Heart right ventricle (tissue), 16 donors: Measurements from ENCODE around the gene CUL9. TPM values are rescaled to one million over a fixed set of nuclear protein-coding genes. Genes with fewer than 3 reads are reported as not detected.

ENCODE experiments used
- ATAC-seq, 8 donors: fragments of 200-7000 bp; cut with Tn5 transposase; one replicate each; pipeline ENCODE4 v1.9.1; 2020; ENCODE audit warnings: mild to moderate bottlenecking in 8 of 8, moderate library complexity in 8 of 8, moderate number of reproducible peaks in 1 of 8
- DNase-seq, 2 donors: peaks; one replicate each; pipeline ENCODE4 v3.0.0-alpha.2; 2020
- H3K27ac ChIP-seq, 10 donors: fragments of 200-600 bp; sonication (generic) in 2 of 10; one replicate each; pipeline versions ENCODE4 v1.5.0 to v1.8.0; 2020 to 2022; ENCODE audit warnings: mild to moderate bottlenecking in 3 of 10
- H3K27me3 ChIP-seq, 7 donors: fragments of 200-600 bp; one replicate each; pipeline ENCODE4 v1.8.0; 2021 to 2022; ENCODE audit warnings: mild to moderate bottlenecking in 2 of 7
- H3K36me3 ChIP-seq, 9 donors: fragments of 200-600 bp; sonication (generic) in 1 of 9; one replicate each; pipeline versions ENCODE4 v1.5.0 to v1.8.0; 2020 to 2022; ENCODE audit warnings: mild to moderate bottlenecking in 2 of 9
- H3K4me1 ChIP-seq, 9 donors: fragments of 200-600 bp; sonication (generic) in 1 of 9; one replicate each; pipeline versions ENCODE4 v1.5.0 to v1.8.0; 2020 to 2022; ENCODE audit warnings: mild to moderate bottlenecking in 4 of 9
- H3K4me3 ChIP-seq, 10 donors: fragments of 200-600 bp; sonication (generic) in 2 of 10; one replicate each; pipeline versions ENCODE4 v1.5.0 to v1.8.0; 2020 to 2022; ENCODE audit warnings: mild to moderate bottlenecking in 7 of 10, moderate library complexity in 2 of 10
- H3K9me3 ChIP-seq, 11 donors: fragments of 200-600 bp in 10 of 11; sonication (generic) in 2 of 11; one replicate each; pipeline versions ENCODE4 v1.5.0 to v1.8.0; 2013 to 2022; ENCODE audit warnings: mild to moderate bottlenecking in 2 of 11, control low read depth in 1 of 11, moderate library complexity in 1 of 11
- CTCF ChIP-seq, 9 donors: fragments of 200-600 bp; sonication (generic) in 2 of 9; IDR thresholded peaks; one replicate each; pipeline versions ENCODE4 v1.5.0 to v1.8.0; 2021 to 2022; ENCODE audit warnings: antibody characterized with exemption in 9 of 9, mild to moderate bottlenecking in 5 of 9, moderate library complexity in 1 of 9
- WGBS, 2 donors: extraction: QIAGEN DNeasy Blood & Tissue Kit; methylation state at CpG; one replicate each; pipeline ENCODE4 v1.1.7; 2013; ENCODE audit warnings: inconsistent platforms in 1 of 2; 5-methylcytosine and 5-hydroxymethylcytosine counted together
- intact Hi-C, 10 donors: fragments of 100-400 bp; cut with DNase I; formaldehyde crosslinking; loops; one replicate each; pipeline versions ENCODE4 v1.11.1 to v1.14.2; 2022
- polyA plus RNA-seq, 2 donors: library from polyadenylated mRNA; stranded (reverse); fragments of 200-250 nt; gene quantifications; one replicate each; pipeline ENCODE4 v1.2.3, GENCODE V29; 2013
- total RNA-seq, 10 donors: library from RNA; stranded (reverse); fragmentation: NEBNext Ultra II Directional in 3 of 10; extraction: Animal tissue kit (Norgen Biotek cat#: 25700) in 3 of 10; gene quantifications; one replicate each; pipeline versions ENCODE4 v1.2.1 to v1.2.4, GENCODE V29; 2021 to 2023
- donor health status: Arrhythmogenic right ventricular cardiomyopathy.
- donor health status: ischemic (EF 13 %, LVEDD 7.1; RV severe dilation, severe dysfunction).
- donor health status: healthy with polysubstance abuse.
- donor health status: DM: no; HTN: yes; CAD: no.
- donor health status: DM: no; HTN: no; CAD: no.
- donor health status: ischemic (EF 25% LVEDD 6.9; RV normal size, moderate dysfunction).
- donor health status: ischemic (EF 25% LVEDD 5.7; RV mildly dilated, moderate dysfunction).
- donor health status: healthy.
- donor health status: DM: yes; HTN: yes; CAD: no.
- donor health status: Ischemic cardiomyopathy.
- donor health status: ischemic (EF 35%, LVEDD 5.7; RV mildly dilated, moderate dysfunction).
- donor health status: nonischemic (EF 11% LVEDD 7.7; RV severe dilation, severe dysfunction).
- donor health status: DM: yes; HTN: yes; CAD: no.
- donor health status: PGD.
- donor health status: ischemic (EF 29% LVEDD 5.4; RV normal size, mild dysfunction).
- donor health status: nonischemic (EF 23%, LVEDD 6.1; RV moderate dilation, normal function).

Gene CUL9
- total and polyA plus RNA-seq, 12 donors, result 7.8 to 32.0 (median 13.4) TPM

GRCh38 chr6:43186706-43187105 lies 4.7 kb downstream of the CUL9 start:
- WGBS, 2 donors, result 92 to 94% methylated on average over 4 of the region's 4 CpGs
- no peaks in the 10 kb centered on the region for H3K27me3 ChIP-seq
- TF ChIP-seq CTCF (IDR thresholded peaks at IDR 0.05), result no peak
- H3K9me3 ChIP-seq, result no peaks in the 10 kb centered on the region
- ATAC-seq (no peak), DNase-seq (no peak)
- H3K27ac ChIP-seq, result no peak overlapping the region
- intact Hi-C loops, result loop anchor here in 1 of 10 donors (10.0 kb wide), 1 partner anchor 318 kb away; no protein-coding TSS in a partner anchor
- H3K4me1 ChIP-seq, result peaks cover 0 to 35% (median 19%) of the 10 kb centered on the region in 9 donors
- no peak overlapping the region for H3K4me3 ChIP-seq
- peaks cover 0 to 76% (median 21%) of the 10 kb centered on the region in 9 donors for H3K36me3 ChIP-seq

GRCh38 chr6:43187821-43188220 lies 5.8 kb downstream of the CUL9 start:
- Histone ChIP-seq H3K36me3 (peaks cover 0 to 87% (median 22%) of the 10 kb centered on the region in 9 donors), H3K4me1 (peaks cover 0 to 28% (median 12%) of the 10 kb centered on the region in 9 donors), H3K27me3 (no peaks in the 10 kb centered on the region), H3K9me3 (no peaks in the 10 kb centered on the region), H3K27ac (no peak overlapping the region), H3K4me3 (no peak overlapping the region)
- DNase-seq, result no peak
- intact Hi-C loops, result loop anchor here in 1 of 10 donors (10.0 kb wide), 1 partner anchor 317 kb away; no protein-coding TSS in a partner anchor
- 96 to 97% methylated on average over 7 of the region's 7 CpGs for WGBS, 2 donors
- ATAC-seq, result no peak
- TF ChIP-seq CTCF (IDR thresholded peaks at IDR 0.05), result no peak

- H3K27me3 ChIP-seq, result no peaks in the 10 kb centered on the region
- peaks cover 0 to 22% (median 8%) of the 10 kb centered on the region in 9 donors for H3K4me1 ChIP-seq
- DNase-seq (no peak), ATAC-seq (no peak)
- intact Hi-C loops, result loop anchor here in 1 of 10 donors (10.0 kb wide), 1 partner anchor 316 kb away; no protein-coding TSS in a partner anchor
- H3K27ac ChIP-seq, result no peak overlapping the region
- 93 to 95% methylated on average over 10 of the region's 10 CpGs for WGBS, 2 donors
- peaks cover 0 to 93% (median 28%) of the 10 kb centered on the region in 9 donors for H3K36me3 ChIP-seq
- TF ChIP-seq CTCF (IDR thresholded peaks at IDR 0.05), result no peak
- no peak overlapping the region for H3K4me3 ChIP-seq
- no peaks in the 10 kb centered on the region for H3K9me3 ChIP-seq
Measured at GRCh38 chr6:43188426-43188825, 6.4 kb downstream of the CUL9 start.

GRCh38 chr6:43189776-43190304 lies 7.8 kb downstream of the CUL9 start:
- Histone ChIP-seq H3K27ac (no peak overlapping the region), H3K9me3 (no peaks in the 10 kb centered on the region), H3K36me3 (peaks cover 0 to 96% (median 40%) of the 10 kb centered on the region in 9 donors), H3K27me3 (no peaks in the 10 kb centered on the region), H3K4me1 (peaks cover 0 to 13% (median 2%) of the 10 kb centered on the region in 9 donors), H3K4me3 (no peak overlapping the region)
- ATAC-seq, result peak in 1 of 8 donors; percentile 52
- intact Hi-C loops, result loop anchor here in 1 of 10 donors (10.0 kb wide), 1 partner anchor 315 kb away; no protein-coding TSS in a partner anchor
- WGBS, 2 donors, result 46 to 57% methylated on average over 6 of the region's 6 CpGs
- TF ChIP-seq CTCF (IDR thresholded peaks at IDR 0.05), result no peak
- no peak for DNase-seq
